SK-N-SH (cell line): ENCODE data around the gene TRIM62. TPM values are rescaled to one million over a fixed set of nuclear protein-coding genes. Genes with fewer than 3 reads are reported as not detected.

Source experiments
- CTCF ChIA-PET: fragments of 300-600, 350-600 bp; formaldehyde crosslinking; extraction: SDS; loops from one replicate; lab custom pipeline; 2021; lab: Yijun Ruan, JAX
- POLR2A ChIA-PET: fragments of 350-600 bp; sonication (Branson Sonifier 250); formaldehyde crosslinking; extraction: SDS; loops from one replicate; lab custom pipeline; 2020; ENCODE audit warnings: antibody characterized with exemption, inconsistent platforms; lab: Yijun Ruan, JAX
- DNase-seq: peaks from one replicate; pipeline ENCODE4 v3.0.0; 2012
- H2AFZ ChIP-seq: fragments of 200-600 bp; sonication (generic); 2 replicates; pipeline ENCODE4 v1.8.1; 2016; ENCODE audit warnings: antibody characterized with exemption, mild to moderate bottlenecking, low read depth
- H3F3A ChIP-seq: fragments of 200-600 bp; sonication (generic); replicated peaks from 2 replicates; pipeline ENCODE3; 2016; ENCODE audit warnings: antibody characterized with exemption, mild to moderate bottlenecking; ENCODE audit not compliant: insufficient read depth
- H3K27ac ChIP-seq, 2 experiments: fragments of 200-500 bp in 1 of 2; fragments of 200-600 bp in 1 of 2; sonication (Bioruptor generic) in 1 of 2; sonication (generic), shearing (Covaris generic) in 1 of 2; 2 replicates each; pipeline versions ENCODE4 v1.5.1 to v1.6.1; 2014 to 2016; ENCODE audit warnings: low read depth in 2 of 2, inconsistent platforms in 1 of 2, low read length in 1 of 2, mild to moderate bottlenecking in 1 of 2, mixed read lengths in 1 of 2
- H3K27me3 ChIP-seq: fragments of 200-600 bp; sonication (generic), shearing (Covaris generic); 2 replicates; pipeline ENCODE4 v1.6.1; 2016; ENCODE audit warnings: mixed run types; ENCODE audit not compliant: insufficient read depth
- H3K36me3 ChIP-seq, 2 experiments: fragments of 200-500 bp in 1 of 2; fragments of 200-600 bp in 1 of 2; sonication (Bioruptor generic) in 1 of 2; sonication (generic) in 1 of 2; replicated peaks in 1 of 2; 2 replicates each; pipeline versions ENCODE3 to v1.5.1; 2014 to 2016; ENCODE audit warnings: low read length in 1 of 2, mild to moderate bottlenecking in 1 of 2; ENCODE audit not compliant: insufficient read depth in 2 of 2, control insufficient read depth in 1 of 2
- H3K4me1 ChIP-seq, 2 experiments: fragments of 200-500 bp in 1 of 2; fragments of 200-600 bp in 1 of 2; sonication (Bioruptor generic) in 1 of 2; sonication (generic), shearing (Covaris generic) in 1 of 2; 2 replicates each; pipeline versions ENCODE4 v1.5.1 to v1.6.1; 2014 to 2016; ENCODE audit warnings: low read depth in 1 of 2, low read length in 1 of 2, mixed run types in 1 of 2; ENCODE audit not compliant: insufficient read depth in 2 of 2, control insufficient read depth in 1 of 2
- H3K4me2 ChIP-seq: fragments of 200-600 bp; sonication (generic), shearing (Covaris generic); 2 replicates; pipeline ENCODE4 v1.6.1; 2017; ENCODE audit warnings: mixed run types
- H3K4me3 ChIP-seq, 2 experiments: fragments of 200-500 bp in 1 of 2; fragments of 200-600 bp in 1 of 2; sonication (Bioruptor generic) in 1 of 2; sonication (generic), shearing (Covaris generic) in 1 of 2; 2 replicates each; pipeline versions ENCODE4 v1.5.1 to v1.8.1; 2014 to 2016; ENCODE audit warnings: low read depth in 2 of 2, inconsistent platforms in 1 of 2, low read length in 1 of 2, mild to moderate bottlenecking in 1 of 2, mixed read lengths in 1 of 2, moderate library complexity in 1 of 2
- H3K79me2 ChIP-seq: fragments of 200-600 bp; sonication (generic); 2 replicates; pipeline ENCODE4 v1.8.1; 2017; ENCODE audit warnings: mild to moderate bottlenecking; ENCODE audit not compliant: insufficient read depth
- H3K9ac ChIP-seq: fragments of 200-600 bp; sonication (generic); 2 replicates; pipeline ENCODE4 v1.6.1; 2017; ENCODE audit warnings: mixed run types
- H3K9me2 ChIP-seq: fragments of 200-600 bp; sonication (generic); 2 replicates; pipeline ENCODE4 v1.6.1; 2017; ENCODE audit warnings: mixed run types
- H3K9me3 ChIP-seq: fragments of 200-600 bp; sonication (generic); 2 replicates; pipeline ENCODE4 v1.6.1; 2017; ENCODE audit warnings: mixed run types, mild to moderate bottlenecking, moderate library complexity
- H4K20me1 ChIP-seq: fragments of 200-600 bp; sonication (generic); 2 replicates; pipeline ENCODE4 v1.6.1; 2017; ENCODE audit warnings: mild to moderate bottlenecking, mixed run types; ENCODE audit not compliant: insufficient read depth
- ELF1 ChIP-seq: IDR thresholded peaks from 2 replicates; pipeline ENCODE4 v1.4.0; 2012
- EZH2phosphoT487 ChIP-seq: fragments of 200-600 bp; sonication (generic); IDR thresholded peaks from 2 replicates; pipeline ENCODE4 v1.6.1; 2017; ENCODE audit warnings: low read depth, mixed run types, mild to moderate bottlenecking, antibody characterized with exemption, moderate library complexity, borderline replicate concordance
- FOXJ3 ChIP-seq: sonication (generic); formaldehyde crosslinking; IDR thresholded peaks from 2 replicates; pipeline ENCODE4 v1.5.1; 2020; ENCODE audit warnings: mild to moderate bottlenecking, missing genetic modification reagents
- GATA2 ChIP-seq: sonication (generic); formaldehyde crosslinking; IDR thresholded peaks from 2 replicates; pipeline ENCODE4 v1.5.0; 2020; ENCODE audit warnings: mild to moderate bottlenecking, missing genetic modification reagents
- SIN3A ChIP-seq: IDR thresholded peaks from 2 replicates; pipeline ENCODE4 v1.6.1; 2012; ENCODE audit warnings: low read depth, mild to moderate bottlenecking, low read length, moderate library complexity, borderline replicate concordance
- SMC3 ChIP-seq: IDR thresholded peaks from 2 replicates; pipeline ENCODE4 v1.6.1; 2012; ENCODE audit warnings: low read depth, low read length, improper control_type of control experiment
- WGBS: methylation state at CpG from one replicate; pipeline ENCODE4 v1.1.6; 2017; ENCODE audit warnings: low lambda C conversion rate; 5-methylcytosine and 5-hydroxymethylcytosine counted together
- polyA plus RNA-seq, 3 experiments: library from polyadenylated mRNA; depleted of rRNA; stranded (reverse); fragments of >200 nt; gene quantifications; 2 replicates each; pipeline ENCODE4 v1.2.3, GENCODE V29; 2012
- TF ChIP-seq, protein P1 (sequence below): fragments of 150-350 bp; IDR thresholded peaks from 2 replicates; pipeline ENCODE4 v1.6.1; 2016; ENCODE audit warnings: mild to moderate bottlenecking, low read depth, low read length
- TF ChIP-seq, protein P2 (sequence below): IDR thresholded peaks from 2 replicates; pipeline ENCODE4 v1.4.0; 2012; ENCODE audit warnings: low read depth, borderline replicate concordance

Gene TRIM62
- polyA plus RNA-seq, 1 of the 3 experiments (the other 2 are of a cell fraction): 4.4 TPM

DNA sequence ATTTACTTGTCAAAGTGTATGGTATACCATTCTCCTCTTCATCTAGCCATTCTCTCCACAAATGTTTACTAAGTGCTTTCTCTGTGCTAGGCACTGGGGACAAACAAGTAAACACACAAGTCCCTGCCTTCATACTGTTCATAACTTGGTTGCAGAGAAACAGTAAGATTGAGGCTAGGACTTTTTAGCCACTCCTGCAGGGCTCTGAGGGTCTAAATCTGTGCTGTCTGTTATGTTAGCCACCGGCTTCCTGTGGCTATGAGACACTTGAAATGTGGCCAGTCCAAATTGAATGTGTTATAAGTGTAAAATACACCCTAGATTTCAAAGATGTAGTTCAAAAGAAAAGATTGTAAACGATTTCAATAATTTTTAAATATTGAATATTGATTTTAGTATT is 50.7 kb downstream of the TRIM62 start:
- H3K4me2 ChIP-seq: no peak overlapping the region
- CTCF ChIA-PET: no interaction called here
- H3F3A ChIP-seq: peaks cover 7% of the 10 kb centered on the region
- no peaks in the 10 kb centered on the region for H3K27me3 ChIP-seq
- DNase-seq: no peak
- POLR2A ChIA-PET: no interaction called here
- H3K9me2 ChIP-seq: no peaks in the 10 kb centered on the region
- H3K4me1 ChIP-seq: peaks cover 12 to 15% of the 10 kb centered on the region in 2 experiments
- no peak for TF ChIP-seq ELF1
- TF ChIP-seq, protein P1, sequence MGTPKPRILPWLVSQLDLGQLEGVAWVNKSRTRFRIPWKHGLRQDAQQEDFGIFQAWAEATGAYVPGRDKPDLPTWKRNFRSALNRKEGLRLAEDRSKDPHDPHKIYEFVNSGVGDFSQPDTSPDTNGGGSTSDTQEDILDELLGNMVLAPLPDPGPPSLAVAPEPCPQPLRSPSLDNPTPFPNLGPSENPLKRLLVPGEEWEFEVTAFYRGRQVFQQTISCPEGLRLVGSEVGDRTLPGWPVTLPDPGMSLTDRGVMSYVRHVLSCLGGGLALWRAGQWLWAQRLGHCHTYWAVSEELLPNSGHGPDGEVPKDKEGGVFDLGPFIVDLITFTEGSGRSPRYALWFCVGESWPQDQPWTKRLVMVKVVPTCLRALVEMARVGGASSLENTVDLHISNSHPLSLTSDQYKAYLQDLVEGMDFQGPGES: no peak
- TF ChIP-seq GATA2 (CRISPR knock-in tag): no peak
- TF ChIP-seq EZH2phosphoT487: no peak
- 61% methylated on average over 2 of the region's 2 CpGs for WGBS
- no peak overlapping the region for H3K4me3 ChIP-seq
- H3K79me2 ChIP-seq: peaks cover 15% of the 10 kb centered on the region
- H3K9me3 ChIP-seq: no peaks in the 10 kb centered on the region
- H3K27ac ChIP-seq: no peak overlapping the region
- no peaks in the 10 kb centered on the region for H4K20me1 ChIP-seq
- H3K36me3 ChIP-seq: no peaks in the 10 kb centered on the region
- no peak overlapping the region for H2AFZ ChIP-seq
- no peak overlapping the region for H3K9ac ChIP-seq

DNA sequence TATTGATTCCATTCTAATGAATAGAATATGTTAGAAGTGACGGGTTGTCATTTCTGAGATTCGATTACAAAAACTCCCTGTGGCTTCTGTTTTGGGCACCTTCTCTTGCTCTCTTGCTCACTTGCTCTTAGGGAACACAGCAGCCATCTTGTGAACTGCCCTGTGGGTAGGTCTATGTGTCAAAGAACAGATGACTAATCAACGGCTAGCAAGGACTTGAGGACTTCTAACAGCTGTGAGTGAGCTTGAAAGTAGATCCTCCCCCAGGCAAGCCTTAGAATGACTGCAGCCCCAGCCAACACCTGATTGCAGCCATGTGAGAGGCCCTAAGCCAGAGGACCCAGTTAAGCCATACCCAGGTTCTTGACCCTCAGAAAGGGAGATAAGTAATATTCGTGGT is 51.5 kb downstream of the TRIM62 start:
- H3K27me3 ChIP-seq: no peaks in the 10 kb centered on the region
- H3K27ac ChIP-seq: no peak overlapping the region
- POLR2A ChIA-PET: no interaction called here
- no peak overlapping the region for H2AFZ ChIP-seq
- H3K9me2 ChIP-seq: no peaks in the 10 kb centered on the region
- no peaks in the 10 kb centered on the region for H3K9me3 ChIP-seq
- H3K9ac ChIP-seq: no peak overlapping the region
- H3K4me2 ChIP-seq: no peak overlapping the region
- H3K36me3 ChIP-seq: no peaks in the 10 kb centered on the region
- CTCF ChIA-PET: interaction anchor here (1.0 kb wide), 2 partner anchors 341 to 483 kb away, joined by 3 read pairs; no protein-coding TSS in a partner anchor
- no peaks in the 10 kb centered on the region for H4K20me1 ChIP-seq
- peaks cover 7% of the 10 kb centered on the region for H3F3A ChIP-seq
- TF ChIP-seq SIN3A: no peak
- no peak for TF ChIP-seq SMC3
- TF ChIP-seq FOXJ3 (CRISPR knock-in tag): no peak
- TF ChIP-seq, protein P2, sequence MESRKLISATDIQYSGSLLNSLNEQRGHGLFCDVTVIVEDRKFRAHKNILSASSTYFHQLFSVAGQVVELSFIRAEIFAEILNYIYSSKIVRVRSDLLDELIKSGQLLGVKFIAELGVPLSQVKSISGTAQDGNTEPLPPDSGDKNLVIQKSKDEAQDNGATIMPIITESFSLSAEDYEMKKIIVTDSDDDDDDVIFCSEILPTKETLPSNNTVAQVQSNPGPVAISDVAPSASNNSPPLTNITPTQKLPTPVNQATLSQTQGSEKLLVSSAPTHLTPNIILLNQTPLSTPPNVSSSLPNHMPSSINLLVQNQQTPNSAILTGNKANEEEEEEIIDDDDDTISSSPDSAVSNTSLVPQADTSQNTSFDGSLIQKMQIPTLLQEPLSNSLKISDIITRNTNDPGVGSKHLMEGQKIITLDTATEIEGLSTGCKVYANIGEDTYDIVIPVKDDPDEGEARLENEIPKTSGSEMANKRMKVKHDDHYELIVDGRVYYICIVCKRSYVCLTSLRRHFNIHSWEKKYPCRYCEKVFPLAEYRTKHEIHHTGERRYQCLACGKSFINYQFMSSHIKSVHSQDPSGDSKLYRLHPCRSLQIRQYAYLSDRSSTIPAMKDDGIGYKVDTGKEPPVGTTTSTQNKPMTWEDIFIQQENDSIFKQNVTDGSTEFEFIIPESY: no peak
- peaks cover 21% of the 10 kb centered on the region for H3K79me2 ChIP-seq
- H3K4me3 ChIP-seq: no peak overlapping the region
- peaks cover 12 to 16% of the 10 kb centered on the region in 2 experiments for H3K4me1 ChIP-seq
- DNase-seq: no peak
- WGBS: 67% methylated on average over 4 of the region's 4 CpGs
